Osteoblast (primary cell): Measurements from ENCODE around the gene CHD6. TPM values are rescaled to one million over a fixed set of nuclear protein-coding genes. Genes with fewer than 3 reads are reported as not detected.

ENCODE experiments used
- DNase-seq: peaks from one replicate; pipeline ENCODE4 v3.0.0; 2011; ENCODE audit warnings: low spot score, mixed read lengths; ENCODE audit not compliant: insufficient read length; ENCODE audit errors: missing footprints
- H2AFZ ChIP-seq: 2 replicates; pipeline ENCODE4 v1.6.0; 2011; ENCODE audit warnings: mild to moderate bottlenecking, low read length
- H3K27ac ChIP-seq: 2 replicates; pipeline ENCODE4 v1.5.1; 2011; ENCODE audit warnings: mild to moderate bottlenecking, low read depth, low read length, moderate library complexity
- H3K27me3 ChIP-seq: 2 replicates; pipeline ENCODE4 v1.6.0; 2012; ENCODE audit warnings: mild to moderate bottlenecking, control low read depth, inconsistent platforms, low read length, moderate library complexity; ENCODE audit not compliant: insufficient read depth
- H3K36me3 ChIP-seq: 2 replicates; pipeline ENCODE4 v1.5.1; 2011; ENCODE audit warnings: mild to moderate bottlenecking, low read length, control low read depth, moderate library complexity; ENCODE audit not compliant: insufficient read depth
- H3K4me1 ChIP-seq: 2 replicates; pipeline ENCODE4 v1.5.1; 2011; ENCODE audit warnings: mild to moderate bottlenecking, low read length, control low read depth, moderate library complexity; ENCODE audit not compliant: insufficient read depth
- H3K4me2 ChIP-seq: 2 replicates; pipeline ENCODE4 v1.6.0; 2011; ENCODE audit warnings: mild to moderate bottlenecking, low read length; ENCODE audit not compliant: insufficient read depth
- H3K4me3 ChIP-seq: fragments of 200-600 bp; sonication (generic); 3 replicates; pipeline ENCODE4 v1.5.1; 2012; ENCODE audit warnings: mild to moderate bottlenecking, low read length, inconsistent platforms; ENCODE audit not compliant: insufficient read depth
- H3K79me2 ChIP-seq: 2 replicates; pipeline ENCODE4 v1.6.0; 2012; ENCODE audit warnings: mild to moderate bottlenecking, low read length, control low read depth, inconsistent platforms; ENCODE audit not compliant: insufficient read depth
- H3K9me3 ChIP-seq: 2 replicates; pipeline ENCODE4 v1.5.1; 2011; ENCODE audit warnings: low read depth, low read length, control low read depth
- H4K20me1 ChIP-seq: 2 replicates; pipeline ENCODE4 v1.6.0; 2012; ENCODE audit warnings: mild to moderate bottlenecking, low read length, control low read depth; ENCODE audit not compliant: insufficient read depth
- total RNA-seq: library from RNA; depleted of rRNA; stranded (reverse); fragments of >200 nt; gene quantifications from 2 replicates; pipeline ENCODE4 v1.2.3, GENCODE V29; 2012
- TF ChIP-seq, protein P1 (sequence below): IDR thresholded peaks from 2 replicates; pipeline ENCODE4 v1.5.1; 2011; ENCODE audit warnings: mild to moderate bottlenecking, low read depth, low read length, moderate library complexity; ENCODE audit errors: extremely low read depth

The CHD6 gene
- total RNA-seq, 1 donor: 32.2 TPM

DNA sequence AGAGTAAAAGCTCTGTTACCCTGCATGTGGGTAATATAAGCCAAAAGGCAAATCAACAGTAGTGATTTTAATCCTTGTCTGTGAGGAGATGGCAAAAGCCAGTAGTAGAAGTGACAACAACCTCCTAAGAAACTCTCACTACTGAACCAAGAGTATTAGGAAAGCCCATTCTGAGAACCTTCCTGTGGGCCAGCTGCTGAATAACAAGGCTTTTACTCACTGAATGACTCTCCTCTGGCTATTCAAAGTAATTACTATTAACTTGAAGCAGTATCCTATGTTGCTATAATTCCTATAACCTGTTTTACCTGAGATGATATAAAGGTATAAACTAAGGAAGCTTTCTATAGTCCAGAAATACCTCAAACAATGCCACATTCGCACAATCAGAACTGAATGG is 55.1 kb downstream of the CHD6 start:
- Histone ChIP-seq H3K27ac (no peak overlapping the region), H3K36me3 (no peaks in the 10 kb centered on the region), H3K9me3 (no peaks in the 10 kb centered on the region), H3K4me1 (no peaks in the 10 kb centered on the region), H3K4me2 (no peak overlapping the region), H3K79me2 (peaks cover 74% of the 10 kb centered on the region), H4K20me1 (peaks cover 63% of the 10 kb centered on the region), H2AFZ (no peak overlapping the region), H3K27me3 (no peaks in the 10 kb centered on the region), H3K4me3 (no peak overlapping the region)
- TF ChIP-seq, protein P1, sequence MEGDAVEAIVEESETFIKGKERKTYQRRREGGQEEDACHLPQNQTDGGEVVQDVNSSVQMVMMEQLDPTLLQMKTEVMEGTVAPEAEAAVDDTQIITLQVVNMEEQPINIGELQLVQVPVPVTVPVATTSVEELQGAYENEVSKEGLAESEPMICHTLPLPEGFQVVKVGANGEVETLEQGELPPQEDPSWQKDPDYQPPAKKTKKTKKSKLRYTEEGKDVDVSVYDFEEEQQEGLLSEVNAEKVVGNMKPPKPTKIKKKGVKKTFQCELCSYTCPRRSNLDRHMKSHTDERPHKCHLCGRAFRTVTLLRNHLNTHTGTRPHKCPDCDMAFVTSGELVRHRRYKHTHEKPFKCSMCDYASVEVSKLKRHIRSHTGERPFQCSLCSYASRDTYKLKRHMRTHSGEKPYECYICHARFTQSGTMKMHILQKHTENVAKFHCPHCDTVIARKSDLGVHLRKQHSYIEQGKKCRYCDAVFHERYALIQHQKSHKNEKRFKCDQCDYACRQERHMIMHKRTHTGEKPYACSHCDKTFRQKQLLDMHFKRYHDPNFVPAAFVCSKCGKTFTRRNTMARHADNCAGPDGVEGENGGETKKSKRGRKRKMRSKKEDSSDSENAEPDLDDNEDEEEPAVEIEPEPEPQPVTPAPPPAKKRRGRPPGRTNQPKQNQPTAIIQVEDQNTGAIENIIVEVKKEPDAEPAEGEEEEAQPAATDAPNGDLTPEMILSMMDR: no peak
- no peak for DNase-seq

DNA sequence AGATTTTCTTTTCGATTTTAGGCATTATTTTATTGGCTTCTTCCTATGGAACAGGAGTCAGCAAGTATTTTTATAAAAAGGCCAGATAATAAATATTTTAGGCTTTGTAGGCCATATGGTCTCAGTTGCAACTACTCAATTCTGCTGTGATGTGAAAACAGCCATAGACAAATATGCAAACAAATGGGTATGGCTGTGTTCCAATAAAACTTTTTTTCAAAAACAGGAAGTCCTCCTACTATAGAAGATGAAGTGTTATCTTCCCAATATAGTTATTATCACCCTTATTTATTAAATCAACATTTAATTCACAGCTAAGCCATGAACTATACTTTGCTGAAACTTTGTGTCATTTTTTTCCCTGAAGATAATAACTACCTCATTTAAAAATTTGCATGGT is 57.2 kb downstream of the CHD6 start:
- Histone ChIP-seq H3K9me3 (no peaks in the 10 kb centered on the region), H3K4me2 (no peak overlapping the region), H3K79me2 (peaks cover 67% of the 10 kb centered on the region), H4K20me1 (peaks cover 62% of the 10 kb centered on the region), H3K4me1 (no peaks in the 10 kb centered on the region), H3K36me3 (no peaks in the 10 kb centered on the region), H3K27ac (no peak overlapping the region), H3K4me3 (no peak overlapping the region), H2AFZ (no peak overlapping the region), H3K27me3 (no peaks in the 10 kb centered on the region)
- TF ChIP-seq, protein P1: no peak
- DNase-seq: no peak

DNA sequence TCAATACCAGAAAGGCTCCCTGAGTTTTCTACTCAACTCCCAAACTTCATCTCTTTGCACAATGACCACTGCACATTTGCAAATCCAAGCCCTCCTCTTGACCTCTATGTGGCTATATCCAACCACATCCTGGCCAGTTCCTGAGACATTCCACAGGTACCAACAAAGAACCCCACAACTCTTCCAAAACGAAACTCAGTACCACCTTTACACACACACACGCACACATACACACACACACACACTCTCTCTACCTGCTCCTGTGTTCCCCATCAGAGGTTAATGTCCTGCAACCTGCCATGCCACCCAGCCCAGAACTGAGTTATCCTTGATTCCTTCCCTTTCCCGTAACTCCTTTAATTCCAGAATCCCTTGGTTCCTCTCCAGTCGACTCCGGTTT is 58.5 kb downstream of the CHD6 start:
- H4K20me1 ChIP-seq: peaks cover 57% of the 10 kb centered on the region

DNA sequence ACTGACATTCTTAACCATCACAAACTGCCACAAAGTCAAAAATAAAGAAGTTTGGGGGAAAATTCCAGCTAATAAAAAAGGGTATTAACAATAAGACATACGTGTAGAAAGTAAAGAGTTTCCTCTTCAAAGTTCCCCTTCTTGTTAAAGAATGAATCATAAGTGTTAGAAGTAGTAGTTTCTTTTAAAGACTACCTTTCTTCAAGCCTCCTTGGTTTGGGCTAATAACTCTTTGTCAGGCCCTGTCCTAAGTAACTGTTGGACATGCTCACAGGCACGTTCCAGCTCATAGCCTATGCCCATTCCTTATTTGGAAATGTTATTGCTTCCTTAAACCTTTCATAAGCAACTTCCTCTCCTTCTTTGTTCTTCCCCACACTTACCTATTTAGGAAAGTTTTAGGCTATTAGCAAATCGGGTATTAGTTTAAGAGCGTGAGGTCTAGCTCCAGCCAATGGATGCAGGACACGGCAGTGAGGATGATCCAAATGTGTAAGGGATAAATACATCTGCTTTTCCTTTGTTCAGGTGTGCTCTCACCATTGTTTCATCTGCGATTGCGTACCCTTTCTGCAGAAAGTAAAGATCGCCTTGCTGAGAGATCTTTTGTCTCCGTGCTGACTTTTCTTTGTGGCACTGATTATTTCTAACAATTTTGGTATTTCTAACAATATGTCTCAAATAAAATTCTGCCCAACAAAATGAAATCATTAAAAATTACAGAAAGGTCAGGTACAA is 64.9 kb downstream of the CHD6 start:
- Histone ChIP-seq H3K27ac (no peak overlapping the region), H4K20me1 (peaks cover 45% of the 10 kb centered on the region), H2AFZ (no peak overlapping the region), H3K4me3 (no peak overlapping the region), H3K27me3 (no peaks in the 10 kb centered on the region), H3K36me3 (no peaks in the 10 kb centered on the region), H3K4me2 (no peak overlapping the region), H3K79me2 (peaks cover 42% of the 10 kb centered on the region), H3K9me3 (no peaks in the 10 kb centered on the region), H3K4me1 (no peaks in the 10 kb centered on the region)
- no peak for DNase-seq
- TF ChIP-seq, protein P1: no peak

More for the DNA sequence above, 58.5 kb downstream of the CHD6 start:
- Histone ChIP-seq H3K36me3 (no peaks in the 10 kb centered on the region), H3K27ac (no peak overlapping the region), H3K4me3 (no peak overlapping the region), H3K9me3 (no peaks in the 10 kb centered on the region), H3K4me2 (no peak overlapping the region), H3K4me1 (no peaks in the 10 kb centered on the region), H3K27me3 (no peaks in the 10 kb centered on the region), H3K79me2 (peaks cover 58% of the 10 kb centered on the region), H2AFZ (no peak overlapping the region)
- DNase-seq: no peak
- TF ChIP-seq, protein P1: no peak
